ENCODE results near the gene MPND. TPM values are rescaled to one million over a fixed set of nuclear protein-coding genes. Genes with fewer than 3 reads are reported as not detected.

MPND gene
- total and polyA plus RNA-seq, 10 of the 15 experiments (the other 5 are each of a cell fraction or from before 2014, with no cell fraction given), result 0.79 to 18.3 (median 6.0) TPM

GRCh38 chr19:4400135-4400936 lies 57.0 kb downstream of the MPND start, which contains the start of gene SH3GL1 (continued):
- TF ChIP-seq MXI1 (IDR thresholded peaks at IDR 0.05; ENCODE audit: low read depth, low read length) (no peak), ZNF274 (IDR thresholded peaks at IDR 0.05; ENCODE audit: insufficient read depth, insufficient read length) (no peak), YY1 (IDR thresholded peaks at IDR 0.05; ENCODE audit: low read depth, low read length) (peak; percentile 87), RCOR1 (conservative IDR thresholded peaks at IDR 0.05; ENCODE audit: low read depth, low read length) (no peak; the same call in 1 of the 2 replicates), CUX1 (IDR thresholded peaks at IDR 0.05; ENCODE audit: insufficient replicate concordance, low read depth, low read length) (no peak), LARP7 (IDR thresholded peaks at IDR 0.05) (peak; percentile 83), DPF2 (IDR thresholded peaks at IDR 0.05) (peak; percentile 75; the same call in 1 of the 2 replicates), RELB (IDR thresholded peaks at IDR 0.05; ENCODE audit: low read depth) (peak; percentile 55; the same call in 1 of the 2 replicates), KDM1A (IDR thresholded peaks at IDR 0.05; ENCODE audit: borderline replicate concordance) (no peak), BCL11A (IDR thresholded peaks at IDR 0.05; ENCODE audit: low read depth, low read length) (no peak), RAD51 (IDR thresholded peaks at IDR 0.05) (no peak), NR2F1 (conservative IDR thresholded peaks at IDR 0.05) (peak; percentile 50), BCLAF1 (IDR thresholded peaks at IDR 0.05) (no peak), EZH2 (IDR thresholded peaks at IDR 0.05; ENCODE audit: borderline replicate concordance, control insufficient read depth, low read depth, low read length) (no peak), SKIL (IDR thresholded peaks at IDR 0.05; ENCODE audit: low read depth, poor library complexity, severe bottlenecking) (no peak), IKZF2 (IDR thresholded peaks at IDR 0.05) (peak; percentile 49 to 74), ETV6 (conservative IDR thresholded peaks at IDR 0.05 in 1 of 2, IDR thresholded peaks at IDR 0.05 in 1 of 2; ENCODE audit: borderline replicate concordance in 1 of 2, low read depth in 1 of 2) (peak in 1 of 2 experiments; percentile 67; a peak in 1 of 4 replicates)

Data from GM12878 (cell line).